GM18498 (cell line): Measurements from ENCODE around the gene ITGA3.
"Not testable (repeated sequence)": the region's sequence is repeated elsewhere in the genome, so short reads cannot be mapped to it uniquely, and the experiment has no call there.

Experiments used
- ATAC-seq: cut with Tn5 transposase; IDR thresholded peaks from one replicate; pipeline ENCODE4 v1.9.1; 2021; ENCODE audit warnings: mild to moderate bottlenecking, moderate library complexity; ENCODE audit not compliant: unreplicated experiment

Gene ITGA3

GRCh38 chr17:50051082-50051576 is 4.8 kb upstream of the ITGA3 start:
- ATAC-seq = no peak

GRCh38 chr17:50051606-50052005 is 4.3 kb upstream of the ITGA3 start:
- ATAC-seq = no peak

GRCh38 chr17:50052241-50052796 is 3.6 kb upstream of the ITGA3 start:
- no peak for ATAC-seq

- ATAC-seq = no peak
These were observed 2.9 kb upstream of the ITGA3 start for GRCh38 chr17:50052822-50053653.

- no peak for ATAC-seq
These were observed 2.3 kb upstream of the ITGA3 start for GRCh38 chr17:50053654-50053960.

- no peak for ATAC-seq
These were observed 870 bp upstream of the ITGA3 start for GRCh38 chr17:50055055-50055425.

GRCh38 chr17:50056217-50056960 is 479 bp downstream of the ITGA3 start:
- peak; percentile 54 for ATAC-seq

- ATAC-seq = no peak
These were observed 1.0 kb downstream of the ITGA3 start for GRCh38 chr17:50056961-50057330.

GRCh38 chr17:50057521-50057991 is 1.6 kb downstream of the ITGA3 start:
- no peak for ATAC-seq

GRCh38 chr17:50058296-50058953 is 2.5 kb downstream of the ITGA3 start:
- ATAC-seq = no peak

- ATAC-seq = no peak
These were observed 3.3 kb downstream of the ITGA3 start for GRCh38 chr17:50059256-50059655.

GRCh38 chr17:50059759-50060273 is 3.9 kb downstream of the ITGA3 start:
- ATAC-seq = no peak

- no peak for ATAC-seq
These were observed 5.2 kb downstream of the ITGA3 start for GRCh38 chr17:50060951-50061712.

GRCh38 chr17:50061713-50062045 is 5.8 kb downstream of the ITGA3 start:
- ATAC-seq = not testable (repeated sequence)

- ATAC-seq = no peak
These were observed 6.7 kb downstream of the ITGA3 start for GRCh38 chr17:50062293-50063243.

- no peak for ATAC-seq
These were observed 7.8 kb downstream of the ITGA3 start for GRCh38 chr17:50063561-50064252.

GRCh38 chr17:50064253-50065001 is 8.5 kb downstream of the ITGA3 start:
- no peak for ATAC-seq

- ATAC-seq = no peak
These were observed 9.1 kb downstream of the ITGA3 start for GRCh38 chr17:50065056-50065455.
